Uterus (tissue), 2 donors: ENCODE measurements around the gene ITGA6.

ENCODE experiments used
- POLR2A ChIP-seq, 2 donors: fragments of 450-650 bp; IDR thresholded peaks; one replicate each; pipeline ENCODE4 v1.6.1; 2016; ENCODE audit warnings: antibody characterized with exemption in 2 of 2, mild to moderate bottlenecking in 1 of 2, moderate library complexity in 1 of 2
- TF ChIP-seq, protein P1 (sequence below), 4 experiments: fragments of 200-600 bp in 2 of 4; fragments of 450-650 bp in 2 of 4; sonication (generic) in 2 of 4; IDR thresholded peaks; one replicate each; pipeline ENCODE4 v1.5.1; 2016 to 2019; ENCODE audit warnings: antibody characterized with exemption in 4 of 4, mild to moderate bottlenecking in 2 of 4, moderate library complexity in 1 of 4

DNA sequence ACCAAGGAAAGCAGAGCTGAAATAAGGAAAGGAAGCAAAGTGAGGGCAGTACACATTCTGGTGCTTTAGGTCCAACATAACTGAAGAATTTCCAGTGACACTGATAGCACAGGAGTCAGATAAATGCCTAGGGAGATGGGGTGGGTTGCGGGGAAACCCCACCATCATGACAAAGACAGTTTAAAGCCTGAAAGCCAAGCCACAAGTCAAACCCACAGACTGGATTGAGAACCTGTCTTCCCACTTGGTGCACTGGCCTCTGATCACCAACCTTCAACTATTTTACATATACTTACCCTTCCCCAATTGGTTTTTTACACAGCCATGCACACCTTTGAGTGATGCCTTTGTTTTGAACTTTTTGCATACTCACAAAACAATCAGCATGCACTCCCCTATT, 106.3 kb downstream of the ITGA6 start:
- TF ChIP-seq, protein P1, sequence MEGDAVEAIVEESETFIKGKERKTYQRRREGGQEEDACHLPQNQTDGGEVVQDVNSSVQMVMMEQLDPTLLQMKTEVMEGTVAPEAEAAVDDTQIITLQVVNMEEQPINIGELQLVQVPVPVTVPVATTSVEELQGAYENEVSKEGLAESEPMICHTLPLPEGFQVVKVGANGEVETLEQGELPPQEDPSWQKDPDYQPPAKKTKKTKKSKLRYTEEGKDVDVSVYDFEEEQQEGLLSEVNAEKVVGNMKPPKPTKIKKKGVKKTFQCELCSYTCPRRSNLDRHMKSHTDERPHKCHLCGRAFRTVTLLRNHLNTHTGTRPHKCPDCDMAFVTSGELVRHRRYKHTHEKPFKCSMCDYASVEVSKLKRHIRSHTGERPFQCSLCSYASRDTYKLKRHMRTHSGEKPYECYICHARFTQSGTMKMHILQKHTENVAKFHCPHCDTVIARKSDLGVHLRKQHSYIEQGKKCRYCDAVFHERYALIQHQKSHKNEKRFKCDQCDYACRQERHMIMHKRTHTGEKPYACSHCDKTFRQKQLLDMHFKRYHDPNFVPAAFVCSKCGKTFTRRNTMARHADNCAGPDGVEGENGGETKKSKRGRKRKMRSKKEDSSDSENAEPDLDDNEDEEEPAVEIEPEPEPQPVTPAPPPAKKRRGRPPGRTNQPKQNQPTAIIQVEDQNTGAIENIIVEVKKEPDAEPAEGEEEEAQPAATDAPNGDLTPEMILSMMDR (IDR thresholded peaks at IDR 0.05): no peak
- no peak for TF ChIP-seq POLR2A (IDR thresholded peaks at IDR 0.05)
